HEK293 (cell line): ENCODE measurements around the gene ASB5.

Source experiments
- CTCF ChIA-PET: fragments of 350-600 bp; formaldehyde crosslinking; extraction: SDS; loops from one replicate; lab custom pipeline; 2021; ENCODE audit warnings: antibody characterized with exemption; lab: Yijun Ruan, JAX
- POLR2A ChIA-PET: fragments of 300-600 bp; formaldehyde crosslinking; extraction: SDS; loops from one replicate; lab custom pipeline; 2020; ENCODE audit warnings: antibody characterized with exemption, inconsistent platforms; lab: Yijun Ruan, JAX
- H3K27ac ChIP-seq: fragments of 200-500 bp; sonication (Bioruptor generic); 2 replicates; pipeline ENCODE4 v1.5.1; 2014; ENCODE audit warnings: low read depth, low read length, control low read depth, inconsistent platforms; ENCODE audit errors: extremely low read depth
- H3K36me3 ChIP-seq, 2 experiments: fragments of 200-500 bp in 1 of 2; sonication (Bioruptor generic) in 1 of 2; 1 replicate in 1 of 2; 2 replicates in 1 of 2; pipeline ENCODE4 v1.5.1; 2014 to 2017; ENCODE audit warnings: inconsistent platforms in 2 of 2, low read length in 2 of 2; ENCODE audit not compliant: control insufficient read depth in 2 of 2, insufficient read depth in 1 of 2
- H3K4me1 ChIP-seq: fragments of 200-500 bp; sonication (Bioruptor generic); 2 replicates; pipeline ENCODE4 v1.5.1; 2014; ENCODE audit warnings: mild to moderate bottlenecking, low read length, inconsistent platforms; ENCODE audit not compliant: control insufficient read depth, insufficient read depth
- H3K4me3 ChIP-seq: 2 replicates; pipeline ENCODE4 v1.5.1; 2011; ENCODE audit warnings: low read depth, mild to moderate bottlenecking, control low read depth, low read length, moderate library complexity
- H3K9me3 ChIP-seq: fragments of 200-500 bp; sonication (Bioruptor generic); 2 replicates; pipeline ENCODE4 v1.5.1; 2014; ENCODE audit warnings: low read depth, low read length, inconsistent platforms; ENCODE audit not compliant: control insufficient read depth, insufficient read depth
- GLI4 ChIP-seq: fragments of 450-650 bp; formaldehyde crosslinking; IDR thresholded peaks from 2 replicates; pipeline ENCODE4 v1.5.1; 2016; ENCODE audit warnings: missing biosample characterization, missing genetic modification characterization
- KLF9 ChIP-seq: fragments of 450-650 bp; formaldehyde crosslinking; IDR thresholded peaks from 2 replicates; pipeline ENCODE4 v1.5.1; 2016; ENCODE audit warnings: missing biosample characterization, missing genetic modification characterization, low read depth
- MZF1 ChIP-seq: fragments of 450-650 bp; formaldehyde crosslinking; IDR thresholded peaks from 2 replicates; pipeline ENCODE4 v1.5.1; 2017; ENCODE audit warnings: missing biosample characterization, missing genetic modification characterization, borderline replicate concordance
- OSR2 ChIP-seq: fragments of 450-650 bp; formaldehyde crosslinking; IDR thresholded peaks from 2 replicates; pipeline ENCODE4 v1.5.1; 2016; ENCODE audit warnings: missing biosample characterization, missing genetic modification characterization
- PRDM1 ChIP-seq: fragments of 450-650 bp; formaldehyde crosslinking; IDR thresholded peaks from 2 replicates; pipeline ENCODE4; 2016; ENCODE audit warnings: missing biosample characterization, missing genetic modification characterization
- SALL2 ChIP-seq: fragments of 450-650 bp; formaldehyde crosslinking; IDR thresholded peaks from 2 replicates; pipeline ENCODE4 v1.5.0; 2017; ENCODE audit warnings: missing biosample characterization, mild to moderate bottlenecking, missing genetic modification characterization, borderline replicate concordance
- SCRT2 ChIP-seq: fragments of 450-650 bp; formaldehyde crosslinking; IDR thresholded peaks from 2 replicates; pipeline ENCODE4 v1.5.1; 2016; ENCODE audit warnings: missing biosample characterization, missing genetic modification characterization
- YY1 ChIP-seq: fragments of 450-650 bp; formaldehyde crosslinking; IDR thresholded peaks from 2 replicates; pipeline ENCODE4 v1.5.1; 2018; ENCODE audit warnings: missing biosample characterization, missing genetic modification characterization
- ZFP37 ChIP-seq: fragments of 450-650 bp; formaldehyde crosslinking; IDR thresholded peaks from 2 replicates; pipeline ENCODE4 v1.5.1; 2016; ENCODE audit warnings: missing biosample characterization, missing genetic modification characterization
- ZNF544 ChIP-seq: fragments of 450-650 bp; formaldehyde crosslinking; IDR thresholded peaks from 2 replicates; pipeline ENCODE4 v1.5.0; 2017; ENCODE audit warnings: missing biosample characterization, missing genetic modification characterization
- ZNF548 ChIP-seq: fragments of 450-650 bp; formaldehyde crosslinking; IDR thresholded peaks from 2 replicates; pipeline ENCODE4 v1.5.1; 2016; ENCODE audit warnings: missing biosample characterization, missing genetic modification characterization
- ZNF571 ChIP-seq: fragments of 450-650 bp; formaldehyde crosslinking; IDR thresholded peaks from 2 replicates; pipeline ENCODE4 v1.5.0; 2017; ENCODE audit warnings: missing biosample characterization, missing genetic modification characterization
- ZNF654 ChIP-seq: fragments of 450-650 bp; formaldehyde crosslinking; IDR thresholded peaks from 2 replicates; pipeline ENCODE4 v1.5.1; 2016; ENCODE audit warnings: low read depth, missing biosample characterization, missing genetic modification characterization
- ZNF843 ChIP-seq: fragments of 450-650 bp; formaldehyde crosslinking; IDR thresholded peaks from 2 replicates; pipeline ENCODE4 v1.5.1; 2016; ENCODE audit warnings: missing biosample characterization, missing genetic modification characterization
- ZSCAN16 ChIP-seq: fragments of 450-650 bp; formaldehyde crosslinking; IDR thresholded peaks from 2 replicates; pipeline ENCODE4 v1.5.1; 2016; ENCODE audit warnings: missing biosample characterization, missing genetic modification characterization
- ZSCAN30 ChIP-seq: fragments of 450-650 bp; IDR thresholded peaks from 2 replicates; pipeline ENCODE4 v1.5.1; 2018; ENCODE audit warnings: missing biosample characterization, mild to moderate bottlenecking, missing genetic modification characterization, moderate library complexity
- TF ChIP-seq, protein P1 (sequence below): fragments of 450-650 bp; formaldehyde crosslinking; IDR thresholded peaks from 2 replicates; pipeline ENCODE4 v1.5.1; 2016; ENCODE audit warnings: missing biosample characterization, missing genetic modification characterization
- TF ChIP-seq, protein P2 (sequence below): fragments of 450-650 bp; formaldehyde crosslinking; IDR thresholded peaks from 2 replicates; pipeline ENCODE4 v1.5.1; 2017; ENCODE audit warnings: missing biosample characterization, missing genetic modification characterization
- TF ChIP-seq, protein P3 (sequence below): fragments of 450-650 bp; formaldehyde crosslinking; conservative IDR thresholded peaks from 2 replicates; pipeline ENCODE4 v1.5.1; 2016; ENCODE audit warnings: low read depth, missing biosample characterization, missing genetic modification characterization
- TF ChIP-seq, protein P4 (sequence below): fragments of 450-650 bp; formaldehyde crosslinking; IDR thresholded peaks from 2 replicates; pipeline ENCODE4 v1.5.1; 2016; ENCODE audit warnings: missing biosample characterization, missing genetic modification characterization

ASB5 gene

DNA sequence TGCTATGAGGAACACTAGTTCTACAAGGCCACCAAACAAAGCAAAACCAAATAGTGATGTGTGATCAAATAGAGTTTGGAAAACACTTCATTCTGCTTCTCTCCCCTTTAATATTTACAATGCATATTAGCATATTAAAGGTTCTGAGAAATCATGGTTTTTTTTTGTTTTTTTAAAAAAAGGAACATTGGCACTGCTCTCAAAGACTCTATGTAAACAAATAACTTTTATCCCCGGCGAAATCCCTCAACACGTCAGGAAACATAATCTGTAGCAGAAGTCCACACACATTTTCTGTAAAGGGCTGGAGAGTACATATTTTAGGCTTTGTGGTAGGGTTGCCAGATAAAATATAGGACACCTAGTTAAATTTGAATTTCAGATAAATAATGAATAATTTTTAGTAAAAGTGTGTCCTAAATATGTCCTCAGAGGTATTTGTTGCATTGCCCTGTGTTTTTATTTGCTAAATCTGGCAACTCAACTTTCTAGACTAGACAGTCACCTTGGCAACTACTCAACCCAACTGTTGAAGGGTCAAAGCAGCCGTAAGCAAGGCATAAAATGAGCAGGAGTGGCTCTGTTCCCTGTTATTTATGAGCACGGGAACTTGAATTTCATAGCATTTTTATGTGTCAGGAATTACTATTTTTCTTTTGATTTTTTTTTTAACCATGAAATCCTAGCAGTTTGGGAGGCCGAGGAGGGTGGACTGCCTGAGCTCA lies 82.2 kb downstream of the ASB5 start:
- no peaks in the 10 kb centered on the region for H3K9me3 ChIP-seq
- no peak overlapping the region for H3K27ac ChIP-seq
- H3K36me3 ChIP-seq: no peaks in the 10 kb centered on the region
- ChIA-PET POLR2A (no interaction called here), CTCF (interaction anchor here (0.7 kb wide), 1 partner anchor 9 kb away, joined by 4 read pairs; no protein-coding TSS in a partner anchor)
- H3K4me3 ChIP-seq: no peak overlapping the region
- H3K4me1 ChIP-seq: peaks cover 10% of the 10 kb centered on the region
- TF ChIP-seq, protein P1, sequence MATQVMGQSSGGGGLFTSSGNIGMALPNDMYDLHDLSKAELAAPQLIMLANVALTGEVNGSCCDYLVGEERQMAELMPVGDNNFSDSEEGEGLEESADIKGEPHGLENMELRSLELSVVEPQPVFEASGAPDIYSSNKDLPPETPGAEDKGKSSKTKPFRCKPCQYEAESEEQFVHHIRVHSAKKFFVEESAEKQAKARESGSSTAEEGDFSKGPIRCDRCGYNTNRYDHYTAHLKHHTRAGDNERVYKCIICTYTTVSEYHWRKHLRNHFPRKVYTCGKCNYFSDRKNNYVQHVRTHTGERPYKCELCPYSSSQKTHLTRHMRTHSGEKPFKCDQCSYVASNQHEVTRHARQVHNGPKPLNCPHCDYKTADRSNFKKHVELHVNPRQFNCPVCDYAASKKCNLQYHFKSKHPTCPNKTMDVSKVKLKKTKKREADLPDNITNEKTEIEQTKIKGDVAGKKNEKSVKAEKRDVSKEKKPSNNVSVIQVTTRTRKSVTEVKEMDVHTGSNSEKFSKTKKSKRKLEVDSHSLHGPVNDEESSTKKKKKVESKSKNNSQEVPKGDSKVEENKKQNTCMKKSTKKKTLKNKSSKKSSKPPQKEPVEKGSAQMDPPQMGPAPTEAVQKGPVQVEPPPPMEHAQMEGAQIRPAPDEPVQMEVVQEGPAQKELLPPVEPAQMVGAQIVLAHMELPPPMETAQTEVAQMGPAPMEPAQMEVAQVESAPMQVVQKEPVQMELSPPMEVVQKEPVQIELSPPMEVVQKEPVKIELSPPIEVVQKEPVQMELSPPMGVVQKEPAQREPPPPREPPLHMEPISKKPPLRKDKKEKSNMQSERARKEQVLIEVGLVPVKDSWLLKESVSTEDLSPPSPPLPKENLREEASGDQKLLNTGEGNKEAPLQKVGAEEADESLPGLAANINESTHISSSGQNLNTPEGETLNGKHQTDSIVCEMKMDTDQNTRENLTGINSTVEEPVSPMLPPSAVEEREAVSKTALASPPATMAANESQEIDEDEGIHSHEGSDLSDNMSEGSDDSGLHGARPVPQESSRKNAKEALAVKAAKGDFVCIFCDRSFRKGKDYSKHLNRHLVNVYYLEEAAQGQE: no peak
- TF ChIP-seq ZNF544 (tag by site-specific recombination): no peak
- no peak for TF ChIP-seq MZF1 (tag by site-specific recombination)
- TF ChIP-seq ZSCAN16 (tag by site-specific recombination): no peak

DNA sequence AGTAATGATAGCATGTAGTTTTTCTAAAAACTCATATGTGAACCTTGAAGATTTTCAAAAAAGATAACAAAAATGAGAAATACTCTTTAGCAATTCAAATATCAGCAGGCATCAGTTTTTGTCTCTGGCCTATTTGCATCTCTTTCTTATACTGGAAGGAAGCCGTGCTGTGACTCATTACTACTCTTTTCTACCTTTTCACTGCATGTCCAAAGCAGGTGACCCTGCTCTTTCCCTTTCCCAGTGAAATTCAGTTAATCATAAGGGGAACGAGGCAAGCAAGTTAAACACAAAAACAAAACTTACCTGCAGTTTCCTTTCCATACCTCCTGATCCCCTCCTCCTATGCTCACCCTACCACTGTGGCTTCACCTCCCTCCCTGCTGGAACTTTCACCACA lies 83.0 kb downstream of the ASB5 start:
- Histone ChIP-seq H3K27ac (no peak overlapping the region), H3K4me1 (peaks cover 6% of the 10 kb centered on the region), H3K4me3 (no peak overlapping the region), H3K36me3 (no peaks in the 10 kb centered on the region), H3K9me3 (no peaks in the 10 kb centered on the region)
- TF ChIP-seq GLI4 (no peak), PRDM1 (peak; percentile 61)
- POLR2A ChIA-PET: no interaction called here
- CTCF ChIA-PET: no interaction called here

DNA sequence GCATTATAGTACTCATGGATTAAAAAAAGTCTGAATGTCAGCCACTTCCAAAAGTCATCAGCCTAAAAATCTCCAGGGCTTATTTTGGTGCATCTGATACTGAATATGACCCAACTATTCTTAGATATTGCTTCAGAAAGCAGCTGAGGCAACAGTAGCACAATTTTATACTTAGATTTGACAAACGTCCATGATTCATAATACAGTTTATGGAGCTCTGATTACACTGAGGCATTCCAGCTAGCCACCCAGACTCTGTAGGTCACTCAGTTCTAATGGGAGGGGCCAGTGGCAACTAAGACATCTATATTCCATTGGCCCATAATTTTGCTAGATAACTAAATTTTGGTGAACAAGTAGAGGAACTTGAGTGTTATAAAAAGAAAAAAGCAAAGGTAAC lies 84.0 kb downstream of the ASB5 start:
- POLR2A ChIA-PET: no interaction called here
- no peak for TF ChIP-seq YY1 (tag by site-specific recombination)
- TF ChIP-seq, protein P2, sequence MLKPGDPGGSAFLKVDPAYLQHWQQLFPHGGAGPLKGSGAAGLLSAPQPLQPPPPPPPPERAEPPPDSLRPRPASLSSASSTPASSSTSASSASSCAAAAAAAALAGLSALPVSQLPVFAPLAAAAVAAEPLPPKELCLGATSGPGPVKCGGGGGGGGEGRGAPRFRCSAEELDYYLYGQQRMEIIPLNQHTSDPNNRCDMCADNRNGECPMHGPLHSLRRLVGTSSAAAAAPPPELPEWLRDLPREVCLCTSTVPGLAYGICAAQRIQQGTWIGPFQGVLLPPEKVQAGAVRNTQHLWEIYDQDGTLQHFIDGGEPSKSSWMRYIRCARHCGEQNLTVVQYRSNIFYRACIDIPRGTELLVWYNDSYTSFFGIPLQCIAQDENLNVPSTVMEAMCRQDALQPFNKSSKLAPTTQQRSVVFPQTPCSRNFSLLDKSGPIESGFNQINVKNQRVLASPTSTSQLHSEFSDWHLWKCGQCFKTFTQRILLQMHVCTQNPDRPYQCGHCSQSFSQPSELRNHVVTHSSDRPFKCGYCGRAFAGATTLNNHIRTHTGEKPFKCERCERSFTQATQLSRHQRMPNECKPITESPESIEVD (tag by site-specific recombination): no peak
- TF ChIP-seq, protein P3, sequence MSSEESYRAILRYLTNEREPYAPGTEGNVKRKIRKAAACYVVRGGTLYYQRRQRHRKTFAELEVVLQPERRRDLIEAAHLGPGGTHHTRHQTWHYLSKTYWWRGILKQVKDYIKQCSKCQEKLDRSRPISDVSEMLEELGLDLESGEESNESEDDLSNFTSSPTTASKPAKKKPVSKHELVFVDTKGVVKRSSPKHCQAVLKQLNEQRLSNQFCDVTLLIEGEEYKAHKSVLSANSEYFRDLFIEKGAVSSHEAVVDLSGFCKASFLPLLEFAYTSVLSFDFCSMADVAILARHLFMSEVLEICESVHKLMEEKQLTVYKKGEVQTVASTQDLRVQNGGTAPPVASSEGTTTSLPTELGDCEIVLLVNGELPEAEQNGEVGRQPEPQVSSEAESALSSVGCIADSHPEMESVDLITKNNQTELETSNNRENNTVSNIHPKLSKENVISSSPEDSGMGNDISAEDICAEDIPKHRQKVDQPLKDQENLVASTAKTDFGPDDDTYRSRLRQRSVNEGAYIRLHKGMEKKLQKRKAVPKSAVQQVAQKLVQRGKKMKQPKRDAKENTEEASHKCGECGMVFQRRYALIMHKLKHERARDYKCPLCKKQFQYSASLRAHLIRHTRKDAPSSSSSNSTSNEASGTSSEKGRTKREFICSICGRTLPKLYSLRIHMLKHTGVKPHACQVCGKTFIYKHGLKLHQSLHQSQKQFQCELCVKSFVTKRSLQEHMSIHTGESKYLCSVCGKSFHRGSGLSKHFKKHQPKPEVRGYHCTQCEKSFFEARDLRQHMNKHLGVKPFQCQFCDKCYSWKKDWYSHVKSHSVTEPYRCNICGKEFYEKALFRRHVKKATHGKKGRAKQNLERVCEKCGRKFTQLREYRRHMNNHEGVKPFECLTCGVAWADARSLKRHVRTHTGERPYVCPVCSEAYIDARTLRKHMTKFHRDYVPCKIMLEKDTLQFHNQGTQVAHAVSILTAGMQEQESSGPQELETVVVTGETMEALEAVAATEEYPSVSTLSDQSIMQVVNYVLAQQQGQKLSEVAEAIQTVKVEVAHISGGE (tag by site-specific recombination): no peak
- no peak for TF ChIP-seq KLF9
- no peak for TF ChIP-seq ZSCAN30
- no peak for TF ChIP-seq ZFP37 (tag by site-specific recombination)
- TF ChIP-seq ZNF571: no peak
- TF ChIP-seq ZNF548 (tag by site-specific recombination): no peak
- TF ChIP-seq SCRT2: no peak
- TF ChIP-seq SALL2: no peak
- TF ChIP-seq ZNF654 (tag by site-specific recombination): no peak
- TF ChIP-seq OSR2 (tag by site-specific recombination): peak; percentile 32; the same call in 1 of the 2 replicates
- TF ChIP-seq, protein P4, sequence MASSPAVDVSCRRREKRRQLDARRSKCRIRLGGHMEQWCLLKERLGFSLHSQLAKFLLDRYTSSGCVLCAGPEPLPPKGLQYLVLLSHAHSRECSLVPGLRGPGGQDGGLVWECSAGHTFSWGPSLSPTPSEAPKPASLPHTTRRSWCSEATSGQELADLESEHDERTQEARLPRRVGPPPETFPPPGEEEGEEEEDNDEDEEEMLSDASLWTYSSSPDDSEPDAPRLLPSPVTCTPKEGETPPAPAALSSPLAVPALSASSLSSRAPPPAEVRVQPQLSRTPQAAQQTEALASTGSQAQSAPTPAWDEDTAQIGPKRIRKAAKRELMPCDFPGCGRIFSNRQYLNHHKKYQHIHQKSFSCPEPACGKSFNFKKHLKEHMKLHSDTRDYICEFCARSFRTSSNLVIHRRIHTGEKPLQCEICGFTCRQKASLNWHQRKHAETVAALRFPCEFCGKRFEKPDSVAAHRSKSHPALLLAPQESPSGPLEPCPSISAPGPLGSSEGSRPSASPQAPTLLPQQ: peak; percentile 38; the same call in 1 of the 2 replicates
- no peak for TF ChIP-seq ZNF843 (tag by site-specific recombination)

More for the DNA sequence above, 84.0 kb downstream of the ASB5 start:
- Histone ChIP-seq H3K4me3 (no peak overlapping the region), H3K36me3 (no peaks in the 10 kb centered on the region), H3K4me1 (peaks cover 6% of the 10 kb centered on the region), H3K9me3 (no peaks in the 10 kb centered on the region), H3K27ac (no peak overlapping the region)
- CTCF ChIA-PET: no interaction called here
